GM21526 (cell line): ENCODE results near the gene CYB561.

Experiments used
- ATAC-seq: cut with Tn5 transposase; IDR thresholded peaks from one replicate; pipeline ENCODE4 v1.9.1; 2021; ENCODE audit warnings: moderate library complexity; ENCODE audit not compliant: unreplicated experiment, low FRiP score

CYB561 gene

GRCh38 chr17:63445954-63446752 is at the start of gene CYB561:
Gene CYB561, minus strand, starts transcription at chr17:63446306. Its CDS starts 8,759 bp downstream, at chr17:63437547.
- peak; percentile 51 for ATAC-seq

- no peak for ATAC-seq
These were observed 49.4 kb upstream of the CYB561 start for GRCh38 chr17:63495491-63495890.

- no peak for ATAC-seq
These were observed 48.3 kb upstream of the CYB561 start for GRCh38 chr17:63494300-63494928.

- ATAC-seq, result no peak
These were observed 47.3 kb upstream of the CYB561 start for GRCh38 chr17:63493411-63493810.

- ATAC-seq, result no peak
These were observed 46.8 kb upstream of the CYB561 start for GRCh38 chr17:63492940-63493339.

GRCh38 chr17:63491977-63492618 is 46.0 kb upstream of the CYB561 start:
- no peak for ATAC-seq

- ATAC-seq, result no peak
These were observed 45.3 kb upstream of the CYB561 start for GRCh38 chr17:63491413-63491812.

- ATAC-seq, result no peak
These were observed 44.8 kb upstream of the CYB561 start for GRCh38 chr17:63490858-63491400.

GRCh38 chr17:63490329-63490728 is 44.2 kb upstream of the CYB561 start:
- no peak for ATAC-seq

GRCh38 chr17:63489291-63489690 is 43.2 kb upstream of the CYB561 start:
- ATAC-seq, result no peak

GRCh38 chr17:63488851-63489250 is 42.7 kb upstream of the CYB561 start:
- no peak for ATAC-seq

GRCh38 chr17:63487014-63487339 is 40.9 kb upstream of the CYB561 start:
- no peak for ATAC-seq

GRCh38 chr17:63486317-63487013 is 40.4 kb upstream of the CYB561 start:
- no peak for ATAC-seq

GRCh38 chr17:63483655-63484575 is 37.8 kb upstream of the CYB561 start:
- no peak for ATAC-seq

GRCh38 chr17:63483038-63483437 is 36.9 kb upstream of the CYB561 start:
- ATAC-seq, result no peak

GRCh38 chr17:63482509-63482908 is 36.4 kb upstream of the CYB561 start:
- no peak for ATAC-seq

GRCh38 chr17:63481488-63481870 is 35.4 kb upstream of the CYB561 start:
- ATAC-seq, result no peak

GRCh38 chr17:63480826-63481487 is 34.9 kb upstream of the CYB561 start:
- ATAC-seq, result no peak

GRCh38 chr17:63480192-63480784 is 34.2 kb upstream of the CYB561 start:
- ATAC-seq, result no peak
